Neural cell (in vitro differentiated cells): ENCODE data around the gene SIT1.

ENCODE experiments used
- CTCF ChIP-seq: fragments of 450-650 bp; IDR thresholded peaks from 2 replicates; pipeline ENCODE4 v1.5.1; 2014; ENCODE audit warnings: antibody characterized with exemption, mild to moderate bottlenecking, moderate library complexity; ENCODE audit not compliant: poor library complexity, severe bottlenecking
- EZH2 ChIP-seq: fragments of 200-600, 300-800 bp; shearing (Covaris generic), sonication (generic); IDR thresholded peaks from 2 replicates; pipeline ENCODE4 v1.6.1; 2014; ENCODE audit warnings: antibody characterized with exemption, low read length, borderline replicate concordance, mild to moderate bottlenecking; ENCODE audit not compliant: insufficient read depth, poor library complexity, severe bottlenecking
- MXI1 ChIP-seq: fragments of 450-650 bp; conservative IDR thresholded peaks from 2 replicates; pipeline ENCODE4 v1.6.1; 2014; ENCODE audit warnings: antibody characterized with exemption, mild to moderate bottlenecking; ENCODE audit not compliant: poor library complexity, severe bottlenecking

GRCh38 chr9:35675204-35675603, 24.5 kb upstream of the SIT1 start:
- TF ChIP-seq CTCF, result no peak
- no peak for TF ChIP-seq EZH2
- no peak for TF ChIP-seq MXI1
